NB4 (cell line): ENCODE data around the gene RCL1.

Source experiments
- DNase-seq: peaks from one replicate; pipeline ENCODE4 v3.0.0; 2010; ENCODE audit warnings: low read depth
- H3K4me3 ChIP-seq: one replicate; pipeline ENCODE4 v1.5.1; 2011; ENCODE audit warnings: mild to moderate bottlenecking, low read depth, low read length, moderate library complexity
- CTCF ChIP-seq: IDR thresholded peaks from one replicate; pipeline ENCODE4 v1.5.1; 2012; ENCODE audit warnings: low read depth, low read length
- MYC ChIP-seq: IDR thresholded peaks from 2 replicates; pipeline ENCODE4 v1.6.1; 2011; ENCODE audit warnings: low read depth, low read length
- POLR2A ChIP-seq: IDR thresholded peaks from 2 replicates; pipeline ENCODE4 v1.6.1; 2011; ENCODE audit warnings: mild to moderate bottlenecking; ENCODE audit not compliant: insufficient read length; ENCODE audit errors: extremely low read depth
- TF ChIP-seq, protein P1 (sequence below): IDR thresholded peaks from 2 replicates; pipeline ENCODE4 v1.6.1; 2011; ENCODE audit warnings: low read depth, low read length

The RCL1 gene

DNA sequence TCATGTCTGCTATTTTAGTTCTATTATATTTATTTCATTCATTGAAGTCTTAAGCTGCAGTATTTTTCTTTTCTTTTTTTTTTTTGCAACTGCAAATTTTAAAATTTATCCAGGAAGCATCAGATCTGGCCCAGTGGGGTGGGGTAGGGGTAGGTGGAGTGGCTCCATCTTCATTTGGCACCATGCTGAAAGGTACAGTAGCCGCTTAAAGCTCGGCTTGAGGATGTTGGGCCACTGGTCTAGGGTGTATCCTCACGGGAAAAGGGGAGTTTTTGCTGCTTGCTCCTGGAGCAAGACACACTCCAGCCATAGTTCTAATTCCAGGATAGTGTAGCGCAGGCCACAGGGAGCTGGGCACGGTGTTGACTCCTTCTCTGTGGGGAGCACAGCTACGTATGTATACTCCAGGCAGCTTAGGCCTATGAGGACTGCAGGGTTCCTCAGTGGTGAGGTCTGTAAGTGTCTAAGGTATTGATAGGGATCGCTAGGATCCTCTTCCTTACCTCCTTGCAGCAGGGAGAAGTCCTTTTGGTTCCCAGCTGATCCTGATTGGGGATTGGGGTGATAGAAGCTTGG, 22.7 kb downstream of the RCL1 start:
- no peak for DNase-seq
- no peak overlapping the region for H3K4me3 ChIP-seq
- TF ChIP-seq, protein P1, sequence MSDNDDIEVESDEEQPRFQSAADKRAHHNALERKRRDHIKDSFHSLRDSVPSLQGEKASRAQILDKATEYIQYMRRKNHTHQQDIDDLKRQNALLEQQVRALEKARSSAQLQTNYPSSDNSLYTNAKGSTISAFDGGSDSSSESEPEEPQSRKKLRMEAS = no peak
- TF ChIP-seq MYC = no peak
- no peak for TF ChIP-seq CTCF
- no peak for TF ChIP-seq POLR2A

GRCh38 chr9:4820168-4820567, 27.4 kb downstream of the RCL1 start:
- H3K4me3 ChIP-seq = no peak overlapping the region
- no peak for DNase-seq
- no peak for TF ChIP-seq MYC
- TF ChIP-seq CTCF = no peak
- TF ChIP-seq, protein P1 = no peak
- TF ChIP-seq POLR2A = no peak

- TF ChIP-seq CTCF (no peak), MYC (no peak), POLR2A (no peak)
- TF ChIP-seq, protein P1 = no peak
- no peak for DNase-seq
- H3K4me3 ChIP-seq = no peak overlapping the region
These were observed 28.4 kb downstream of the RCL1 start for GRCh38 chr9:4821133-4821532.

DNA sequence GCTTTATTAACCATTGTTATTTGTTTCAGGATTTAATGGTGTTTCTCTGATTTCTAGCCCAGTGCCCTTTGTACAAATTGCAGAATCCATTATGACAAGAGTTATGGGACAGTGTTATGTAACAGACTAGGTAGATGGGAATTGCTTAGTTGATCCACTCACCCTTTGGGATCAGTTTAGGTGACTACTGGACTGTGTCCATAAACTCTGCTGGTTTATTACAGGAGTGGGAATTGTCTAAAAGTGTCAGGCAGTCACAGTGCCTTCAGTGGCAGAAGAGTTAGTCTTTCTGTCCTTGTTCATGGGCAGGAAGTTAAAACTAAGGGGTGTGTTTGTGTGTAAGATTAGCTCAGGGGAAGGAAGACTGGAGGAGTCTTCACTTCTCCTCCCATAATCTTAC, 29.3 kb downstream of the RCL1 start:
- TF ChIP-seq, protein P1 = 0 out of 2 replicates have a peak, but pooled peaks have one; percentile 11
- TF ChIP-seq POLR2A (no peak), MYC (no peak), CTCF (no peak)
- no peak overlapping the region for H3K4me3 ChIP-seq
- DNase-seq = peak; percentile 36

DNA sequence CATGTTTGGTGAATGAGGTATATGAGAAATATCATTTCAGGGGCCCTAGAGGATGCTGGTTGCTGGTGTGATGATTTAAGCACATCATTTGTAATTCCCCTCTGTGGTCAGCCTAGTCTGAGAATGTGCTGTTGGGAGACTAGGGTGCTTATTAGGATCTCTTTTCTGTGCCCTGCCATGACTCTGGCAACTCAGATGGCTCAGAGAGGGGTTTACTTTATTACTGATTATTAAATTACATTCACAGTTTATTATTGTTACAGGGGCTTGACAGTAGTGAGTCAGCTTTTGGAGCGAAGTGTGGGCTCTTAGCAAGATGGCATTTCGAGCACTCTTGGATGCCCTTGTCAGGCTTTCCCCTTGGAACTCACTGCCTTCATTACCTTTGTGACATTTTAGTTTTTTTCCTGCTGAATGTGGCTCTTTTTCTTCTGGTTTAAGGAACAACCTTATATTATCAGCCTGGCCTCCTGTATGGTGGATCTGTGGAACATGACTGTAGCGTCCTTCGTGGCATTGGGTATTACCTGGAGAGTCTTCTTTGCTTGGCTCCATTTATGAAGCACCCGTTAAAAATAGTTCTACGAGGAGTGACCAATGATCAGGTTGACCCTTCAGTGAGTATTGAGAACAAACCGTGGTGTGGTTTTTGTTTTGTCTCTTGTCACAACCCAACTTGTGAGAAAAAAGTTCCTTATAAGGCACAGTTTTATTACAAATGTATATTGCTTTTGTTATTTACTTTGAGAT, 33.8 kb downstream of the RCL1 start:
- no peak for TF ChIP-seq MYC
- no peak overlapping the region for H3K4me3 ChIP-seq
- no peak for DNase-seq

GRCh38 chr9:4827224-4827623, 34.5 kb downstream of the RCL1 start:
- TF ChIP-seq POLR2A = no peak
- H3K4me3 ChIP-seq = no peak overlapping the region
- no peak for DNase-seq
